Mucosa of descending colon (tissue), 3 donors: ENCODE data around the gene KCNIP1. TPM values are rescaled to one million over a fixed set of nuclear protein-coding genes. Genes with fewer than 3 reads are reported as not detected.

Experiments
- ATAC-seq: fragments of 200-7000 bp; cut with Tn5 transposase; one replicate; pipeline ENCODE4 v1.9.1; 2020; ENCODE audit warnings: mild to moderate bottlenecking, moderate library complexity
- DNase-seq, 3 donors: peaks; one replicate each; pipeline ENCODE4 v3.0.0-alpha.2; 2020
- H3K36me3 ChIP-seq: fragments of 200-600 bp; one replicate; pipeline ENCODE4 v1.8.0; 2021; ENCODE audit warnings: low read depth, mild to moderate bottlenecking
- H3K4me1 ChIP-seq: fragments of 200-600 bp; one replicate; pipeline ENCODE4 v1.8.0; 2021; ENCODE audit warnings: low read depth, mild to moderate bottlenecking
- H3K4me3 ChIP-seq: fragments of 200-600 bp; one replicate; pipeline ENCODE4 v1.8.0; 2021; ENCODE audit warnings: mild to moderate bottlenecking
- H3K9me3 ChIP-seq: fragments of 200-600 bp; one replicate; pipeline ENCODE4 v1.8.0; 2021; ENCODE audit warnings: mild to moderate bottlenecking
- CTCF ChIP-seq: fragments of 200-600 bp; IDR thresholded peaks from one replicate; pipeline ENCODE4 v1.8.0; 2022; ENCODE audit warnings: antibody characterized with exemption, mild to moderate bottlenecking
- intact Hi-C, 2 donors: fragments of 100-400 bp; cut with DNase I in 1 of 2; cut with micrococcal nuclease in 1 of 2; formaldehyde crosslinking; loops; one replicate each; pipeline versions ENCODE4 v1.11.0 to v1.11.1; 2022; cut with DNase I, micrococcal nuclease
- total RNA-seq, 3 donors: library from RNA; stranded (reverse); fragmentation: NEBNext Ultra II Directional in 2 of 3; extraction: Animal tissue kit (Norgen Biotek cat#: 25700) in 2 of 3; gene quantifications; one replicate each; pipeline versions ENCODE4 v1.2.1 to v1.2.4, GENCODE V29; 2021 to 2023
- donor health status: DM: no; HTN: no; CAD: no; lungs with moderate emphysema.
- donor health status: DM: no; HTN: no; CAD: no.
- donor health status: DM: no; HTN: yes; CAD: no.

Gene KCNIP1
- total RNA-seq, 3 donors from 2014 or later = 0.79 TPM; not detected in 2

- no peak for ATAC-seq
- intact Hi-C loops = no loop called here
- no peak overlapping the region for H3K4me3 ChIP-seq
Observed at GRCh38 chr5:170518277-170518676, 14.5 kb downstream of the KCNIP1 start.

GRCh38 chr5:170519549-170519948 is 15.7 kb downstream of the KCNIP1 start:
- no peak for DNase-seq
- TF ChIP-seq CTCF = no peak
- H3K36me3 ChIP-seq = no peaks in the 10 kb centered on the region
- H3K9me3 ChIP-seq = no peaks in the 10 kb centered on the region
- no peaks in the 10 kb centered on the region for H3K4me1 ChIP-seq
- H3K4me3 ChIP-seq = no peak overlapping the region
- no peak for ATAC-seq
- intact Hi-C loops = no loop called here

More at GRCh38 chr5:170518277-170518676, 14.5 kb downstream of the KCNIP1 start:
- Histone ChIP-seq H3K36me3 (no peaks in the 10 kb centered on the region), H3K4me1 (no peaks in the 10 kb centered on the region), H3K9me3 (no peaks in the 10 kb centered on the region)
- no peak for DNase-seq
- TF ChIP-seq CTCF = no peak

DNA sequence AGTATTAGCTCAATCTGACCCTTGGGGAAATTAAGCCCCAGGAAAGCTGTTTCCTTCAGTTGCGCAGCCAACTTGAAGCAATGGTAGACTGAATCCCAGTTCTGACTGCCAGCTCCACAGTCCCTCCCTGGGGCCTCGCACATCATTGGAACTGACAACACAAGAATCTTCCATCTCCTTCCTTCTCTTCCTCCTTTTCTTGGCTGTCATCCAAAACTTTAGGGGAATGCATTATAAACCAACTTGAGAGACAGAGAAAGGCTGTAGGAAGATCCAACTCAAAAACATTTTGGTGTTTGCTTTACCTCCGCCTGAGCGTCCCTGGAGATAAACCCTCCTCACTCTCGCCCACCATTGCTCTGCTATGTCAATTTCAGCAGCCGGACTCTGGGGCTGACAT is 16.6 kb downstream of the KCNIP1 start:
- intact Hi-C loops = no loop called here
- no peak for ATAC-seq
- H3K36me3 ChIP-seq = no peaks in the 10 kb centered on the region
- TF ChIP-seq CTCF = no peak
- no peaks in the 10 kb centered on the region for H3K4me1 ChIP-seq
- no peak for DNase-seq
- no peak overlapping the region for H3K4me3 ChIP-seq
- H3K9me3 ChIP-seq = no peaks in the 10 kb centered on the region

GRCh38 chr5:170522211-170523141 is 18.7 kb downstream of the KCNIP1 start:
- no peak for DNase-seq
- Histone ChIP-seq H3K4me3 (no peak overlapping the region), H3K9me3 (no peaks in the 10 kb centered on the region), H3K36me3 (no peaks in the 10 kb centered on the region), H3K4me1 (no peaks in the 10 kb centered on the region)
- TF ChIP-seq CTCF = no peak
- no peak for ATAC-seq
- intact Hi-C loops = no loop called here

- no peaks in the 10 kb centered on the region for H3K9me3 ChIP-seq
- intact Hi-C loops = no loop called here
- no peaks in the 10 kb centered on the region for H3K4me1 ChIP-seq
- no peaks in the 10 kb centered on the region for H3K36me3 ChIP-seq
- ATAC-seq (no peak), DNase-seq (peak in 1 of 3 donors; percentile 5)
- TF ChIP-seq CTCF = no peak
- no peak overlapping the region for H3K4me3 ChIP-seq
Observed at GRCh38 chr5:170523142-170523551, 19.3 kb downstream of the KCNIP1 start.
